Jurkat, Clone E6-1 (cell line): ENCODE data around the gene DPY19L3.
"Not testable (repeated sequence)": the region's sequence is repeated elsewhere in the genome, so short reads cannot be mapped to it uniquely, and the experiment has no call there.

Experiments
- DNase-seq: peaks from one replicate; pipeline ENCODE4 v3.0.0-alpha.2; 2011; ENCODE audit warnings: low read depth, low spot score
- H3K4me3 ChIP-seq: 2 replicates; pipeline ENCODE4 v1.5.1; 2011; ENCODE audit warnings: mild to moderate bottlenecking, low read length, control low read depth, moderate library complexity

DPY19L3 gene

DNA sequence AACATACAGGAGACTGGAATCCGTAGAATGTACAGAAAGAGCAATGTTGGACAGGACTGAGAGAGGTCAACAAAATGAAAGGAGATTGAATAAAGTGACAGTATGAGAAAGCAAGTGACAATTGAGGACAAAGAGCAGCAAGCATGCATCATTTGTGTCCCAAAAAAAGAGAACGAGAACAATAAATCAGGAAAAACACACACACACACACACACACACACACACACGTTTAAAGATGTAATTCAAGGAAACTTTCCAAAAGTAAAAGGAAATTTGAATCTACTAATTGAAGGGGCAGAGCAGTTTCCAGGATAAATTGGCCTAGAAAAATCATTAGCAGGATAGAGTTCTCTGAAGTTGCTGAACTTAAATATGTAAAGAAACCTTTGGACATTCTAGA lies 16.9 kb downstream of the DPY19L3 start:
- no peak overlapping the region for H3K4me3 ChIP-seq
- no peak for DNase-seq

DNA sequence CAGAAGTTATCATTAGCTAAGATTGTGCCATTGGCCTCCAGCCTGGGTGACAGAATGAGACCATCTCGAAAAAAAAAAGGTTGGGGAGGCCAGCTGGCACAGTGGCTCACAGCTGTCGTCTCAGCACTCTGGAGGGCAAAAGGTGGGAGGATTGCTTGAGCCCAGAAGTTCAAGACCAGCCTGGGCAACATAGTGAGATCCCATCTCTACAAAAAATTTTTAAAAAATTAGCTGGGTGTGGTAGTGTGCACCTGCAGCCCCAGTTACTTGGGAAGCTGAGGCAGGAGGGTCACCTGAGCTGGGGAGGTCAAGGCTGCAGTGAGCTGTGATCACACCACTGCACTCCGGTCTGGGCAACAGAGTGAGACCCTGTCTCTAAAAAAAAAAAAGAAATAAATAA lies 18.4 kb downstream of the DPY19L3 start:
- not testable (repeated sequence) for H3K4me3 ChIP-seq, DNase-seq

DNA sequence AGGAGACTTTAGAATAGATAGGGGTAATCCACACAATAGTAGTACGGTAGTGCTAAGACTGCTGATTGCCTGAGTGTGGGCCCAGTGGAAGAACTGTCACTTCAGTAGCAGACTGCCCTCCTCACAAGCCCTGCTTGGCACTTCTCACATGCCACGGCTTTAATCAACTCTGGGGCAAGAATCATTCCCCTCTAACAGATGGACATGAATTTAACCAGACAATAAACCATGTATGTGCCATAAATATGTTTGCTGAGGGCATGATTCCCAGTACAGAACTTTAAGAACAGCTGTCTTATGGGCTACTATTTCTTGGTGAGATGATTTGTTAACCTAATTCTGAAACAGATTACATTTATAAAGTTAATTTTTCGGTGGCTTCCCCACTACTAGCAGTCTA lies 22.0 kb downstream of the DPY19L3 start:
- no peak overlapping the region for H3K4me3 ChIP-seq
- DNase-seq: no peak

DNA sequence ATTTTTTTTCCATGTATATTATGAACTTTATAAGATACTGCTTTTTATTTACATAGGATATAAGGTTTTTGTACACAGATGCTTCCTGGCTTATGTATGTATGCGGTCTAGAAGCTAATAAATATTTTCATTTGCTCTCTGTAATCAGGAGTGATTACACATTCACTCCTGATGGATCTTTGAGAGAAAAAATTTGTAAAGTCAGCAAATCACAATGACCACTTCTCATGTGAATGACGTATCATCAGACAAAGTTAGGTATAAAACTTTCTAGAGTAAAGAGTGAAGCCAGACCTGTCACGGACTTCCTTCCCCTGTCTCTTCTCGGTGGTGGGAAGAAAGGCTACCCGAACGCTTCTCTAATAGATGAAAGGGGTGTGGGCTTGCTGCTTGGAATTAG lies 31.1 kb downstream of the DPY19L3 start:
- no peak for DNase-seq
- no peak overlapping the region for H3K4me3 ChIP-seq

DNA sequence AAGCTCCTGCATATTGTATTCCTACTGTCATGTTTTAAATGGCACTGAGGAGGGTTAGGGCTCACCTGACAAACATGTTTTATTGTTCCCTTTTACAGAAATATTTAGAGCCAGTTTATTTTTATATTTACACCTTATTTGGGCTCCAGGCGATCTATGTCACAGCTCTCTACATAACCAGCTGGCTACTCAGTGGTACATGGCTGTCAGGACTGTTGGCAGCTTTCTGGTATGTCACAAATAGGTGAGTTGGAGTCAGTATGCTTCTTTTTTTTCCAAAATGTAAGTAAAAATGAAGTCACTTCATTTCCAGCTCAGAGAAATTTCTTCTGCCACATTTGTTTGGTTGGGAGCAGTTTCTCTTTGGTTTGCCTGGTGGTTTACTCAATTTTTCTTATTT lies 31.5 kb downstream of the DPY19L3 start:
- DNase-seq: no peak

DNA sequence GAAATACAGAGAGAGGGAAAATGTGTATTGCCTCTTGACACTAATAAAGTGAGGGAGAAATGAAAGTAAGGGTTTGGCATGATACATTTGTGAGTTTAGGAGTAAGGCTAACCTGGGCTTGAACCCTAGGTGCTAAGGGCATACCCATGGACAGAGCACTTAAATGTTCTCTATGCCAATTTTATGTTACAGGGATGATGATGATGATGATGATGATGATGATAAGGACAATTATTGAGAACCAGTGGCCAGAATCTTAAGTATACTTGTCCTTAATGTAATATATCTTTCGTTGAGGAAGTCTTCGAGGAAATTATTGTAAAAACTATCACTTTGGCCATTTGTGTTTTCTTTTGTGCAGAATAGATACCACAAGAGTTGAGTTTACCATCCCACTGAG lies 33.2 kb downstream of the DPY19L3 start:
- H3K4me3 ChIP-seq: no peak overlapping the region

More for the DNA sequence above, 31.5 kb downstream of the DPY19L3 start:
- H3K4me3 ChIP-seq: no peak overlapping the region

DNA sequence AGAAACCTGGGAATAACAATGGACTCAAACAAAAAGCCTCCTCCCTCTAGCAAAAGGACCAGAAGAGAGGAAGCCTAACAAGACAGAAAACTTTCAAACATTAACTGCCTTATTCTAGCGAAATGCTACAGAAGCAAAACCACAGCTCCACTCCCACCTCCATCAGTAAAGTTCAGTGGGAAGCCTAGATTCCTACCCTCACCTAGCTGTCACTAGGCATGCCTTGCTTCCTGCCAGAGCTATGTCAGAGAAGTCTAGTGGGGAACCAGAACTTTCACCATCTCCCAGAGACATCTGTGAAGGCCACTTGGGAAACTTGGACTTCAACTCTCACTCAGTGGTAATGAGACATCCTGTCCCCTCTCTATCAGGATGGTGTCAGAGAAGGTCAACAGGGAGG lies 37.1 kb downstream of the DPY19L3 start:
- H3K4me3 ChIP-seq: no peak overlapping the region
- no peak for DNase-seq

More for the DNA sequence above, 33.2 kb downstream of the DPY19L3 start:
- no peak for DNase-seq

DNA sequence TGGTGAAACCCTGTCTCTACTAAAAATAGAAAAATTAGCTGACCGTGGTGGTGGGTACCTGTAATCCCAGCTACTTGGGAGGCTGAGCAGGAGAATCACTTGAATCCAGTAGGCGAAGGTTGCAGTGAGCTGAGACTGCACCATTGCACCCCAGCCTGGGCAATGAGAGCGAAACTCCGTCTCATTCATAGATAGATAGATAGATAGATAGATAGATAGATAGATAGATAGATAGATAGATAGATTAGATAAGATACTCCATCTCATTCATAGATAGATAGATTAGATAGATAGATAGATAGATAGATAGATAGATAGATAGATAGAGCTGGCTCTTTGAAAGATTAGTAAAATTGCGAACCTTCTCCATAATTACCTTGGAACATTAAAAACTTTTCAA lies 42.0 kb downstream of the DPY19L3 start:
- not testable (repeated sequence) for DNase-seq, H3K4me3 ChIP-seq

DNA sequence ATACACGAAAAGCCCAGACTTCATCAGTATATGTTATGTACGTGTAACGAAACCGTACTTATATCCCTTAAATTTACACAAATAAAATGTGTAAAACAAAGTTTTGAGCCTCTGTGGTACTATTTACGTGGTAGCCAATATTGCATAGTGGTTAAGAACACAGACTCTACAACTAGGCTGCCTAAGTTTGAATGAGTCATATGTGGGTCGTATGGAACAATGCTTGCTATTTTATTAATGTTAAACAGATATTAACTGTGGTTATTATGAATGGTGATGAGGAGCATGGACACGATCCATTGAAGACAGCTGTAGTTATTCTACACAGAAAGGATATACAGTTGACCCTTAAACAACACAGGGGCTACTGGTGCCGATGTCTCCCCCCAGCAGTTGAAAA lies 42.5 kb downstream of the DPY19L3 start:
- no peak overlapping the region for H3K4me3 ChIP-seq
- DNase-seq: no peak

DNA sequence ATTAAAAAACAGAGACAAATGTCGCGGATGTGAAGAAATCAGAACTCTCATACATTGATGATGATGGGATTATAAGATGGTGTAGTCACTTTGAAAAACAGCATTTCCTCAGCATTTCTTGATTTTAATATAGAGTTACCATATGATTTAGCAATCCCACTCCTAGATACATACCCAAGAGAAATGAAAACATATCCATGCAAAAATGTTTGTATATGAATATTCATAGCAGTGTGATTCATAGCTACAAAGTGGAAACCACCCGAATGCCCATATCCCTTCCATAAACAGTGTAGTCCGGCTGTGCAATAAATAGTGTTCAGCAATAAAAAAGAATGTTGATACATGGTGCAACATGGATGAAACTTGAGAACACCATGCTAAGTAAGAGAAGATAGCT lies 44.6 kb downstream of the DPY19L3 start:
- H3K4me3 ChIP-seq: no peak overlapping the region
- DNase-seq: no peak

DNA sequence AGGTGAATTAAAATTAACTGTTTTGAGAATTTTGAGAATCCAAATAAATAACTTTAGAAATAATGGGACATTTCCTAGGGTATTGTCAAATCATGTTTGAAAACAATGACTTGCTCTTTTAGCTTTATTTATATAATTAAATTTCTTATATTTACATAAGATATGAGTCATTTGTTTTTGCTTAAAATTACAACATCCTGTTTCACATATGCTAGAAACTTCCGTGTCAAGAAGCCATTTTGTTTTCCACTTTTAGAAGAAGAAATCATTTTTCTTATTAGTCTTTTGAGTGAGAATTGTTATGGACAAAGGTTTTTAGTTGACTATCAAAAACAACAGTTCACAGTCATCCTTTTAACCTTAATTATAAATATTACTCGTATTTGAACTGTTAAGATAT lies 48.2 kb downstream of the DPY19L3 start:
- no peak for DNase-seq
- no peak overlapping the region for H3K4me3 ChIP-seq

DNA sequence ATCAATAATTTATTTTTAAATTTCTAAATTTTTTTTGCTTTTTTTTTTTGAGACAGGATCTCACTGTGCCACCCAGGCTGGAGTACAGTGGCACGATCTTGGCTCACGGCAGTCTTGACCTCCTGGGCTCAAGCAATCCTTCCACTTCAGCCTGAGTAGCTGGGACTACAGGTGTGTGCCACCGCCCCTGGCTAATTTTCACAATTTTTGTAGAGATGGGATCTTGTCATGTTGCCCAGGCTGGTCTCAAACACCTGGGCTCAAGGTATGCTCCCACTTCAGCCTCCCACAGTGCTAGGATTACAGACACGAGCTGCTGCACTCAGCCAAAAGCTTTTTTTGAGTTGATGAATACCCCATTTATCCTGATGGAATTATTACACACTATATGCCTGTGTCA lies 50.8 kb downstream of the DPY19L3 start:
- DNase-seq: no peak
- H3K4me3 ChIP-seq: no peak overlapping the region

DNA sequence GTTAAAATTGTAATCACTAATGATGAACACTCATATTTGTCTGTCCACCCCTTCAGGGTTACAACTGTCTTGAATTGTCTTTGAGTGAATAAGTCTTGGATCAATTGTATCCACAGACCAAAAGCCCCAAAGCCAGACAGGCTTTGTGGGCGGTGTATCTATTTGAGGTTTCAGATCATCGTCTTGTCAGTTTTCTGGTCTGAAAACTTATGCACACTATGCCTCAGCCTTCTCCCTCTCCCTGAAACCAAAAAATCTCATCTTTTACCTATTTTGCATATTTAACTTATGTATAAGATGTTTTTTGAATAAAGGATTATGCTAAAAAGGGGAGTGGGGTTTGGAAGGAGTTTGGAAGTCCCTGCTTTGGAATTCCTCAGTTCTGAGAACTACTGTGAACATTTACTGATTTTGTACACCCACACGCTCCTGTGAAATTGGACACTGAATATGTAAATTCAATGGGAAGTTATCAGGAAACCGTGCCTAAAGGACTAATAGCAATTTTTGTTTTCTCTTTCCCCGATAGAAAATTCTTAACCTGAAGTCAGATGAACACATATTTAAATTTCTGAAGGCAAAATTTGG lies 52.1 kb downstream of the DPY19L3 start:
- DNase-seq: no peak
- H3K4me3 ChIP-seq: no peak overlapping the region

DNA sequence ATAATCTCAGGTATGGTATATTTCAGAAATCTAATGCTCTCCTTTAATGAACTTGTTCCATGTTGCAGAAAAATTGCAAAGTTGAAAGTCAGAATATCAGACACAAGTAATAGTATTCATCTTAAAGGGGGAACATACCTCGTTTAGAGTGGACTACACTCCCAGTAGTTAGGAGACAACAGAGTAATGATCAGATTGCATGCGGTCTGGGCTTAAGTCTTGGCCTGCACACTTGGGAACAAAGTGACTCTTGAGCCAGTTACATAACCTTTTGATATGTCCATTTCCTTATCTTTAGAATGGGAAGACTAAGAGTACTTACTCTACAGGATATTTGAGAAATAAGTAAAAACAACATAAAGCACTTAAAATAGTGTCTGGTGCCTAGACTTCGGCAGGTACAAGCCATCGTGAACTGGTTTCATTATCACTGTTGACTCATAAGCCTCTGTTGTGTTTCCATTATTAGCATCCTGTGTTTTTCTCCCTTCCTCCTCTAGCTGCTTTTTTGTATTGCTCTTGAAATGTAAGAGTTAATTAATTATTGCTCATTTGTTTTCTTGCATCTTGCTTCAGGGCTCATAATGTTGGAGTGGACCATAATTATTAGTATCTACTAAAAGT lies 53.0 kb downstream of the DPY19L3 start:
- no peak overlapping the region for H3K4me3 ChIP-seq
- DNase-seq: no peak

DNA sequence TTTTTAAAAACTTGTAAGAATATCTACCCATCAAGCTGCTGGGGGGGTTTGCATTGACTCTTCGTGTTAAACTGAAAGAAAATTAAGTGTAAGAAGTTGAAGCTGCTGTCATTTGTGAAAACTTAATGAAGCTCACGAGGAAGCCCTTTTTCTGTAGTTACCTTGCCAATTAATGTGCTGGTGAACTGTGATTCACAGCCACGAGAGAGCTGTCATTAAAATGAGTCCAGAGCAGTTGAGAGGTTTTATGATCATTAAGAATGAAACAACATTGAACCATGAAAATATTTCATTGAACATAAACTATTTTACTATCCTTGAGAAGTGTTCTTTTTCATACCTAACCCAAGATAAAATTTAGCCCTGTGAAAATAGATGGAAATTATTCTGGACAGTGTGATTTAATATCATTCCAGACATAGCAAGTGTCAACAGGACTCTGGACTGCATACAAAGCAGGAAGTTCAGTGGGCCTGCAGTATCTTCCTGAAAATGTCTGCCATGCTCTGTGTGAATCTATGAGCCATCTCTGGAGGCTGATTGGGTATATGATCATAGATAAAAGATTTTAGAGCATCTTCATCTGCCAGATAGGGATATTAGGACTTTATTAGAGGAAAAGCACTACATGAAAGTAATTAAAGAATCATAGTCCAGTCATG lies 53.8 kb downstream of the DPY19L3 start:
- no peak overlapping the region for H3K4me3 ChIP-seq
- DNase-seq: no peak

DNA sequence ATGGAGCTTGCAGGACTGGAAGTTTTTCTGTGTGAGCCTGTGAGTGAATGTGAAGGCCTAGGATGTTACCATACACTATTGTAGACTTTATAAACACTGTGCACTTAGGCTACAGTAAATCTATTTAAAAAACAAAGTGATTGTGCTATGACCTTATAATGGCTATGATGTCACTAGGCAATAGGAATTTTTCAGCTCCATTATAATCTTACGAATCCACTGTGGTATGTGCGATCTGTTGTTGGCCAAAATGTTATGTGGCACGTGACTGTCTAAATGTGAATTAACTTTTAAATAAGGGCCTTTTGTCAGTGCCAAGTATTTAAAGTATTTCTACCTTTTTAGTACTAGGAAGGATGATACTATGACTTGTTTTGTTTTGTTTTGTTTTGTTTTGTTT lies 54.9 kb downstream of the DPY19L3 start:
- no peak overlapping the region for H3K4me3 ChIP-seq
- no peak for DNase-seq

DNA sequence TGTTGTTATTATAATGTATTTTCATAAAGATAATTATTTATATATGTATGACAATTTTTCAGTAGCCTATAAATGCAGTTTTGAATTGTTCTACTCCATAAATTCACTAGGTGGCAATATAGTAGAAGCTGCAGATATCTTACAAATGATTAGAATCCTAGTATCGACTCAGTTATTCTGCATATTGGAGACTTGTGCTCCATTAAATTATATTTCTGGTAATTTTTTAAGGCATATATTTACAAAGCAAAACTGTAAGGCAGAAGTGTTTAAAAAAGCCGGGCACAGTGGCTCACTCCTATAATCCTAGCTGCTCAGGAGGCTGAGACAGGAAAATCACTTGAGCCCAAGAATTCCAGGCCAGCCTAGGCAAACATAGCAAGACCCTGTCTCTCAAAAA lies 58.7 kb downstream of the DPY19L3 start:
- DNase-seq: no peak
- no peak overlapping the region for H3K4me3 ChIP-seq

DNA sequence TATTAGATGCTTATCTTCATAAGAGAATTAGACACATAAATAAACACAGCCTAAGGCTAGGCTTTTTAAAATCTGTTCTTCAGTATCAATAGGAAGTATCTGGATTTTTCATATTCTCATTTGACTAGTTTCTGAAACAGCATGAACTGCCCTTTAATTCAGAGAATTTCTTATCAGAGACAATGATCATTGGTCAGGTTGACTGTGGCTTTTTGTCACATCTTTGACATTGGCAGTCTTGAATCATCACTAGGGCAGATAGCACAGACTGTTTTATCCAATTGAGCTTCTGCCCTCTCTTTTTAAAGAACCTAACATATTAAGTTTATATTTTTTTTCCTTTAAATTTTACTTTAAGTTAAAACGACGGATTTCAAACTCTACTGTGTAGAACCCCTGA lies 59.6 kb downstream of the DPY19L3 start:
- no peak overlapping the region for H3K4me3 ChIP-seq
- DNase-seq: no peak

DNA sequence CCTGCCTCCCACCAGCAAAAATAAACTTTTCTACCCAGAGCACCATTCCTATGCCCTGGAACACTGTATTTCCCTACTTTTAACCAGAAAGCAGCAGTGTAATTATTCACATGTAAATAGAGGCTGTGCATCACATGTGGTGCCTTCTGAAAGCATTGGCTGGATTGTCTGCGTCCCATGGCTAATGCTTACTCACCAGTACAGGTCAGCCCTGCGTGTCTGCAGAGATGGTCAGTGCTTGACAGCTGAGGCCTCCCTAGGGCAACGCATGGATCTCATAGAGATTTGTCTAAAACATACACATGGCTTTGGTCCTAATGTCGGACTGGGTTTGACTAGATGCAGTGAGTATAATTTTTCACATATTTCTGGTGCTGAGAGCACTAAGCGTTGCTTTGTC lies 64.2 kb downstream of the DPY19L3 start:
- DNase-seq: no peak
- H3K4me3 ChIP-seq: no peak overlapping the region

DNA sequence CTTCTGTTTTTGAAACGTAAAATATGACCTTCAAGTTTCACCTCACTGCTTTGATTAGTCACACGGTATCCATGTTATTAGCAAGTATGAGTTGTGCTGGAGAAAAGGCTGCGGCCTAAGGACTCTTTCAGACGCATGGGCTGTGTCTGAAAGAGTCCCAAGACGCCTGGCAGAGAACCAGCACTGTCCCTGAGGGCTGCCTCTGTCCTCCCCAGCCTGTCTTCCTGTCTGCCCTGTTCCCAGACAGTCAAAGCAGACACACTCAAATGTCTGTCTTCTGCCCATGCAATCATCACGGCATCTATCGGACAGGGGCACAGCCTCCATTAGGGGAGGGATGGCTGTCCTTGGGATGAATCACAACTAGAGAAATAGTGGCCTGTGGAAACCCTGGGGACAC lies 65.5 kb downstream of the DPY19L3 start:
- no peak for DNase-seq
- H3K4me3 ChIP-seq: no peak overlapping the region

DNA sequence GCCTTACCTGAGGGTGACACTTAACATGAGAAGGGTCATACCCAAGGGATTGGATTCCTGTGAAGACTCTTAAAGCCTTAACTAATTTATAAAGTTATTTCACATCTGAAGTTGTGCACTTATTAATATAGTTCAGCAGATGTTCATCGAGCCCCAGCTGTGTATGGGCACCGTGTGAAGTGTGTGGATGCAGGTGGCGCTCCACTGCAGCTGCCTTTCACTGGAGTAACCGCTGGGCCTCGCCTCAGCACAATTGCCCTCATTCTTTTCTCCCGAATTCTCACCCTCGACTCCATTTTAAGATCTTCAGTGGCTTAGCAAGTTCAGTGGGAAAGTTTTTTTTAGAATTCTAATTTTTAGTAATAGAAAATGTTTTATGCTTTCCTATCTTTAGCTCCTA lies 66.2 kb downstream of the DPY19L3 start:
- no peak overlapping the region for H3K4me3 ChIP-seq
- DNase-seq: no peak
